ENCODE data around the gene CNPY1.

Gene CNPY1

GRCh38 chr7:155455776-155456737, 90.3 kb downstream of the CNPY1 start:
- DNase-seq (ENCODE audit: low read depth): no peak
- TF ChIP-seq, protein P1, sequence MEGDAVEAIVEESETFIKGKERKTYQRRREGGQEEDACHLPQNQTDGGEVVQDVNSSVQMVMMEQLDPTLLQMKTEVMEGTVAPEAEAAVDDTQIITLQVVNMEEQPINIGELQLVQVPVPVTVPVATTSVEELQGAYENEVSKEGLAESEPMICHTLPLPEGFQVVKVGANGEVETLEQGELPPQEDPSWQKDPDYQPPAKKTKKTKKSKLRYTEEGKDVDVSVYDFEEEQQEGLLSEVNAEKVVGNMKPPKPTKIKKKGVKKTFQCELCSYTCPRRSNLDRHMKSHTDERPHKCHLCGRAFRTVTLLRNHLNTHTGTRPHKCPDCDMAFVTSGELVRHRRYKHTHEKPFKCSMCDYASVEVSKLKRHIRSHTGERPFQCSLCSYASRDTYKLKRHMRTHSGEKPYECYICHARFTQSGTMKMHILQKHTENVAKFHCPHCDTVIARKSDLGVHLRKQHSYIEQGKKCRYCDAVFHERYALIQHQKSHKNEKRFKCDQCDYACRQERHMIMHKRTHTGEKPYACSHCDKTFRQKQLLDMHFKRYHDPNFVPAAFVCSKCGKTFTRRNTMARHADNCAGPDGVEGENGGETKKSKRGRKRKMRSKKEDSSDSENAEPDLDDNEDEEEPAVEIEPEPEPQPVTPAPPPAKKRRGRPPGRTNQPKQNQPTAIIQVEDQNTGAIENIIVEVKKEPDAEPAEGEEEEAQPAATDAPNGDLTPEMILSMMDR (IDR thresholded peaks at IDR 0.05; ENCODE audit: insufficient read depth, low read depth, low read length, missing control alignments): no peak
- H3K4me3 ChIP-seq (ENCODE audit: low read depth, low read length): no peak overlapping the region

DNA sequence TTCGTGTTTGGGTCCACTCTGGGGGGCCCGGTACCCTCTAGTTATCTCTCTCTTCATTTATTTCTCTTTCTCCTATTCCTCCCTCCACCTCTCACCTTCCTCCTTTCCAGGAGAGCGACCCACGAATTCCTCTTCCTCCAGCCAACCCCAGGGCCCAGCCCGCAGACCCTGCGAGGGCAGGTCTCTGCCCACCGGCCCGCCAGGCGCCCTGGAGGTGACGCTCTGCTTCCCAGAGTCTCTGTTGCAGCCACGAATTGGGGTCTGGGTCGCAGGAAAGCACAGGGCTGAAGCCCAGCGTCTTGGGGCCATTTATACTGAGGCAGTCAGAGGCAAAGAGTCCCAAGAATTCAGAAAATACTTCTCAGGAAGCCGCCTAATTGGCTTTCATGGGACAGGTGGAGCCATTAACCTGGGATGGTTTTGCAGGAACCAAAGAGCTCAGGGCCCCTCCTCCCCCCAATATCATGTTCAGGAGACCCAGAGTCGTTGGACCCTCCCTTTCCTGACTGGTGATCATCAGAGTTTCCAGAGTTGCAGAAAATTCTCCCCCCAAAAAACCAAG, 91.1 kb downstream of the CNPY1 start:
- H3K4me3 ChIP-seq (ENCODE audit: low read depth, low read length): no peak overlapping the region
- TF ChIP-seq, protein P1 (IDR thresholded peaks at IDR 0.05; ENCODE audit: insufficient read depth, low read depth, low read length, missing control alignments): no peak
- no peak for DNase-seq (ENCODE audit: low read depth)

DNA sequence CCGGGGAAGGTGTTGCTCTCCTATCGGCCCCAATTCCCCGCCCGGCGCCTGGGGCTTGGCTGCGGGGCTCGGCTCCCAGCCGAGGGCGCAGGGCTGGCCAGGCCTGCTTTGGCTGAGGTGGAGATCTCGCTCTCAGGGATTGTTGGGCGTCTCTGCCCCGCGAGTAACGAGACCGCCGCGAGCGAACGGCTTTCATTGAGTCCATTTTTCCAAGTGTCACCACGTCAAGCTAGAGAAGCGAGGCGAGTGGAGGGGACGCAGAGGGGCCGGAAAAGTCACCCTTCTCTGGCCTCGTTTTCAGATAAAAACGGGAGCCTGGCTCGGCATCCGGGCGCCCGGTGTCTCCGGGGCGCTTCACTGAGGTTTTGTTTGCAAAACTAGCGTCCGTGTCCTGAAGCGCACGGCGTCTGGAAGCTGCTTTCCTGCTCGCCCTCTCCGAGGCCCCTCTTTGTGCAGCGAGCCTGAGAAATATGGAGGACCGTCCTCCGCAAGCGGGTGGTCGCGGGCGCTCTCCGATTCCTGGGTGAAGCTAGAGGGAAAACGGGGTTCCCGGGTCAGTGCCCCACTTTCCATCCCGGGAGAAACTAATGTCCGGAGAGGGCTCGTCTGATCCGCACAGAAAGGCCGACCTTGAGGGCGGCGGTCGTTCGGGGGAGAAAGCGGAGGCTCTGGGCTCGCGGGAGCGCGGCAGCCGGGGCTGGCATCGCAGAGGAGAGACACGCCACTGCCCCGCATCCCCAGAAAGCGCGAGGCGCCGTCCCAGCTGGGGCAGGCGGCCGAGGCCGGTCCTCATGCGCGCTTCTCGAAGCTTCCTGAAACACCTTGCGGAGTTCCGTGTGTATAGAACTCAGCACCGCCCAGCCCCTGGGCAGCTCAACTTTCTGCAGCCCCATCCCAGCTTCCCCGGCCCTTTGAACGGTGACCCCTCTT, 91.9 kb downstream of the CNPY1 start:
- TF ChIP-seq, protein P1 (IDR thresholded peaks at IDR 0.05; ENCODE audit: insufficient read depth, low read depth, low read length, missing control alignments): no peak
- DNase-seq (ENCODE audit: low read depth): no peak
- no peak overlapping the region for H3K4me3 ChIP-seq (ENCODE audit: low read depth, low read length)

DNA sequence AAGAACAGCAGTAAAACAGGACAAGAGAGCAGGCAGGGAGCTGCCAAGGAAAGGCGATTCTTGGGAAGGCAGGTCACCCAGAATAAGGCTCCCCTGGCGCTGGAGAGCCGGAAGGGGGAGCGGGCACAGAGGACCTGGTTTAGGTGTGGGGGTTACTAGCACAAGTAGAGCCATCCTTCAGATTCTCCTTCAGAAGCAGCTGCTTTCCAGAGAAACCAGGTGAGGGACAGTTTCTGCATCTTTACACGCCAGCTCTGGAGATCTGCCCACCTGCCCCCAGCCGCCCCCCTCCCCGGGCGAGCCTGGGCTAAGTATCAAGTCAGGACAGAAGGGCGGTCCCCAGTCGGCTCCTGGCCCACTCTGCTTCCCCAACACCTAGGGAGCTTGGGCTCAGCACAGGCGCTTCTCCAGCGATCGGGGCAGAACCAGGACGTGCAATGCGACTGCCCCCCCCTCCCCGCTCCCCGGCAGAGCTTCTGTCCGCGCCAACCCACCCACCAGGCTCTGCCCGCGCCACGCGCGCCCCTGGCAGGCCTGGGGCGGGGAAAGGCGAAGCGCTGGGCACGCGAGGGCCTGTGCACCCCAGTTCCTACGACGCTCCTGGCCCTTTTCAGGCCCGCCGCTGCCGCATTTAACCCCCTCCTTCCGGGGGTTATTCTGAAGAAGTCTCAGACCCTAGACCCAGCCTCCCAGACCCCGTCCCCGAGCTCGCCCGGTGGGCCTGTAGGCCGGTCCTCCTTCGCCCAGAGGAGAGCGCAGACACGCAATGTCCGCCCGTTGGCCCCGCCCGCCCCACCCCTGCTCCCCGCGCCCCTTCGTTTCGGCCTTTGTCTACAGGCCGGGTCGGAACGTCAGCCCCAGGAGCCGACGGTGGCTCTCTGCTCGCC, 92.8 kb downstream of the CNPY1 start:
- TF ChIP-seq, protein P1 (IDR thresholded peaks at IDR 0.05; ENCODE audit: insufficient read depth, low read depth, low read length, missing control alignments): no peak
- H3K4me3 ChIP-seq (ENCODE audit: low read depth, low read length): no peak overlapping the region
- DNase-seq (ENCODE audit: low read depth): no peak

- TF ChIP-seq, protein P1 (IDR thresholded peaks at IDR 0.05; ENCODE audit: insufficient read depth, low read depth, low read length, missing control alignments): no peak
- no peak overlapping the region for H3K4me3 ChIP-seq (ENCODE audit: low read depth, low read length)
Measured at GRCh38 chr7:155452505-155453295, 93.7 kb downstream of the CNPY1 start.

More at GRCh38 chr7:155452505-155453295, 93.7 kb downstream of the CNPY1 start:
- DNase-seq (ENCODE audit: low read depth): no peak

Measured in GM12865 (cell line).